ENCODE measurements around the gene ITPRID1. TPM values are rescaled to one million over a fixed set of nuclear protein-coding genes. Genes with fewer than 3 reads are reported as not detected.

ITPRID1 gene
- total RNA-seq, 1 donor from 2014 or later, result not detected

DNA sequence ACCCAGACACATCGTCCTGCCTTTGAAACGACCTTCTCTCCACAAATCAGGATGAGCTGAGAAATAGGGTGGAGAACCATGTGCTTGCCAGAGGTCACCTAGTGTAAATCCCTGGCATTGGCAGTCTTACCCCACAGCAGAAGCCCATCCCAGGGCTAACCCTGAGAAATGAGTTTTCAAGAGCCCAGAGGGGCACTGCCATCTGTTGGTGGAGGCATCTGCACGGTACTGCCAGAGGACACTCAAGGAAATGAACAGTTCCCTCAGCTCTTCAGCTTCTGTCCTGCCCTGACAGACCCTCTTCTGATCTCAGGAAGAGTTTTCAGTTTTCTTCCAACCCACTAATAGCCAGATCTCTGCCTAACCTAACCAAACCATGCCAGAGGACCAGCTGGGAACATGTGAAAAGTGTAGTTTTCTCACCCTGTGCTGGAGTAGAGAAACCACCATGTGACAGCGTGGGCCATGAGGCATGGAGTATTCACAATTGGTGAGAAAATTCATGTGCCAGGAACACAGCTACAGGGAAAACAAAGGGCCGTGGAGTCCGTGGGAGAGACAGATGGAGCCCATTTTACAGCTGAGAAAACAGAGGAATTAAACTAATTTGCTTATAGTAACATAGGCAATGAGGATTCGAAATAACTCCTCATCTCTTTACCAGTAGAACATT, 37.7 kb upstream of the ITPRID1 start:
- Mint-ChIP-seq H3K9me3 (no peaks in the 10 kb centered on the region), H3K27ac (no peak overlapping the region), H3K4me3 (no peak overlapping the region), H3K27me3 (peaks cover 2% of the 10 kb centered on the region), H3K36me3 (ENCODE audit: low read depth) (no peaks in the 10 kb centered on the region), H3K4me1 (peaks cover 9% of the 10 kb centered on the region)
- intact Hi-C loops (cut with micrococcal nuclease), result no loop called here
- ChIA-PET CTCF (no interaction called here), POLR2A (no interaction called here)
- ATAC-seq (ENCODE audit: low read depth), result no peak
- TF ChIP-seq, protein P1, sequence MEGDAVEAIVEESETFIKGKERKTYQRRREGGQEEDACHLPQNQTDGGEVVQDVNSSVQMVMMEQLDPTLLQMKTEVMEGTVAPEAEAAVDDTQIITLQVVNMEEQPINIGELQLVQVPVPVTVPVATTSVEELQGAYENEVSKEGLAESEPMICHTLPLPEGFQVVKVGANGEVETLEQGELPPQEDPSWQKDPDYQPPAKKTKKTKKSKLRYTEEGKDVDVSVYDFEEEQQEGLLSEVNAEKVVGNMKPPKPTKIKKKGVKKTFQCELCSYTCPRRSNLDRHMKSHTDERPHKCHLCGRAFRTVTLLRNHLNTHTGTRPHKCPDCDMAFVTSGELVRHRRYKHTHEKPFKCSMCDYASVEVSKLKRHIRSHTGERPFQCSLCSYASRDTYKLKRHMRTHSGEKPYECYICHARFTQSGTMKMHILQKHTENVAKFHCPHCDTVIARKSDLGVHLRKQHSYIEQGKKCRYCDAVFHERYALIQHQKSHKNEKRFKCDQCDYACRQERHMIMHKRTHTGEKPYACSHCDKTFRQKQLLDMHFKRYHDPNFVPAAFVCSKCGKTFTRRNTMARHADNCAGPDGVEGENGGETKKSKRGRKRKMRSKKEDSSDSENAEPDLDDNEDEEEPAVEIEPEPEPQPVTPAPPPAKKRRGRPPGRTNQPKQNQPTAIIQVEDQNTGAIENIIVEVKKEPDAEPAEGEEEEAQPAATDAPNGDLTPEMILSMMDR (IDR thresholded peaks at IDR 0.05), result no peak
- no peak for DNase-seq

GRCh38 chr7:31476941-31477677, 36.8 kb upstream of the ITPRID1 start:
- H3K4me1 Mint-ChIP-seq, result peaks cover 9% of the 10 kb centered on the region
- POLR2A ChIA-PET, result no interaction called here
- TF ChIP-seq, protein P1 (IDR thresholded peaks at IDR 0.05), result no peak
- intact Hi-C loops (cut with micrococcal nuclease), result no loop called here
- peaks cover 2% of the 10 kb centered on the region for H3K27me3 Mint-ChIP-seq
- DNase-seq (no peak), ATAC-seq (ENCODE audit: low read depth) (no peak)
- no peak overlapping the region for H3K4me3 Mint-ChIP-seq
- no peaks in the 10 kb centered on the region for H3K36me3 Mint-ChIP-seq (ENCODE audit: low read depth)
- CTCF ChIA-PET, result no interaction called here
- H3K9me3 Mint-ChIP-seq, result no peaks in the 10 kb centered on the region
- no peak overlapping the region for H3K27ac Mint-ChIP-seq

GRCh38 chr7:31478018-31478417, 35.9 kb upstream of the ITPRID1 start:
- Mint-ChIP-seq H3K27ac (no peak overlapping the region), H3K27me3 (peaks cover 2% of the 10 kb centered on the region), H3K36me3 (ENCODE audit: low read depth) (no peaks in the 10 kb centered on the region), H3K4me3 (no peak overlapping the region), H3K9me3 (no peaks in the 10 kb centered on the region), H3K4me1 (peaks cover 9% of the 10 kb centered on the region)
- TF ChIP-seq, protein P1 (IDR thresholded peaks at IDR 0.05), result no peak
- CTCF ChIA-PET, result no interaction called here
- intact Hi-C loops (cut with micrococcal nuclease), result no loop called here
- ATAC-seq (ENCODE audit: low read depth) (no peak), DNase-seq (no peak)
- POLR2A ChIA-PET, result no interaction called here

GRCh38 chr7:31478721-31479120, 35.2 kb upstream of the ITPRID1 start:
- CTCF ChIA-PET, result no interaction called here
- Mint-ChIP-seq H3K27me3 (peaks cover 2% of the 10 kb centered on the region), H3K4me1 (peaks cover 9% of the 10 kb centered on the region), H3K27ac (no peak overlapping the region), H3K36me3 (ENCODE audit: low read depth) (no peaks in the 10 kb centered on the region), H3K4me3 (no peak overlapping the region), H3K9me3 (no peaks in the 10 kb centered on the region)
- TF ChIP-seq, protein P1 (IDR thresholded peaks at IDR 0.05), result no peak
- POLR2A ChIA-PET, result no interaction called here
- ATAC-seq (ENCODE audit: low read depth) (no peak), DNase-seq (no peak)
- intact Hi-C loops (cut with micrococcal nuclease), result no loop called here

GRCh38 chr7:31487071-31487470, 26.8 kb upstream of the ITPRID1 start:
- ChIA-PET CTCF (no interaction called here), POLR2A (no interaction called here)
- intact Hi-C loops (cut with micrococcal nuclease), result no loop called here
- Mint-ChIP-seq H3K27ac (no peak overlapping the region), H3K4me3 (no peak overlapping the region), H3K27me3 (no peaks in the 10 kb centered on the region), H3K36me3 (ENCODE audit: low read depth) (no peaks in the 10 kb centered on the region), H3K9me3 (peaks cover 3% of the 10 kb centered on the region), H3K4me1 (no peaks in the 10 kb centered on the region)
- TF ChIP-seq, protein P1 (IDR thresholded peaks at IDR 0.05), result no peak
- ATAC-seq (ENCODE audit: low read depth) (no peak), DNase-seq (no peak)
